ENCODE results near the gene KLK14.

GRCh38 chr19:51060336-51060735, 22.4 kb downstream of the KLK14 start:
- TF ChIP-seq, protein P1, sequence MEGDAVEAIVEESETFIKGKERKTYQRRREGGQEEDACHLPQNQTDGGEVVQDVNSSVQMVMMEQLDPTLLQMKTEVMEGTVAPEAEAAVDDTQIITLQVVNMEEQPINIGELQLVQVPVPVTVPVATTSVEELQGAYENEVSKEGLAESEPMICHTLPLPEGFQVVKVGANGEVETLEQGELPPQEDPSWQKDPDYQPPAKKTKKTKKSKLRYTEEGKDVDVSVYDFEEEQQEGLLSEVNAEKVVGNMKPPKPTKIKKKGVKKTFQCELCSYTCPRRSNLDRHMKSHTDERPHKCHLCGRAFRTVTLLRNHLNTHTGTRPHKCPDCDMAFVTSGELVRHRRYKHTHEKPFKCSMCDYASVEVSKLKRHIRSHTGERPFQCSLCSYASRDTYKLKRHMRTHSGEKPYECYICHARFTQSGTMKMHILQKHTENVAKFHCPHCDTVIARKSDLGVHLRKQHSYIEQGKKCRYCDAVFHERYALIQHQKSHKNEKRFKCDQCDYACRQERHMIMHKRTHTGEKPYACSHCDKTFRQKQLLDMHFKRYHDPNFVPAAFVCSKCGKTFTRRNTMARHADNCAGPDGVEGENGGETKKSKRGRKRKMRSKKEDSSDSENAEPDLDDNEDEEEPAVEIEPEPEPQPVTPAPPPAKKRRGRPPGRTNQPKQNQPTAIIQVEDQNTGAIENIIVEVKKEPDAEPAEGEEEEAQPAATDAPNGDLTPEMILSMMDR (tag by site-specific recombination; IDR thresholded peaks at IDR 0.05), result no peak
- TF ChIP-seq ZNF23 (tag by site-specific recombination; IDR thresholded peaks at IDR 0.05; ENCODE audit: borderline replicate concordance) (no peak), SP2 (tag by site-specific recombination; IDR thresholded peaks at IDR 0.05) (no peak), ATF2 (tag by site-specific recombination; IDR thresholded peaks at IDR 0.05; ENCODE audit: low read depth) (no peak), MEIS1 (CRISPR knock-in tag; IDR thresholded peaks at IDR 0.05; ENCODE audit: borderline replicate concordance) (no peak), GLIS1 (tag by site-specific recombination; IDR thresholded peaks at IDR 0.05) (no peak), ZNF707 (tag by site-specific recombination; IDR thresholded peaks at IDR 0.05) (no peak)

All from HEK293 (cell line).